GM20000 (cell line): Measurements from ENCODE around the gene SESTD1.

Experiments
- DNase-seq: peaks from one replicate; pipeline ENCODE4 v3.0.0; 2012; ENCODE audit warnings: low spot score
- CTCF ChIP-seq: IDR thresholded peaks from 2 replicates; pipeline ENCODE4 v1.5.1; 2012; ENCODE audit warnings: mild to moderate bottlenecking, control low read depth; ENCODE audit errors: extremely low read depth, missing control alignments

SESTD1 gene

GRCh38 chr2:179274749-179275148 is 10.1 kb upstream of the SESTD1 start:
- no peak for DNase-seq
- TF ChIP-seq CTCF, result no peak

- TF ChIP-seq CTCF, result no peak
- no peak for DNase-seq
These were observed 8.9 kb upstream of the SESTD1 start for GRCh38 chr2:179273461-179273962.

GRCh38 chr2:179272406-179273192 is 8.0 kb upstream of the SESTD1 start:
- DNase-seq, result no peak

GRCh38 chr2:179270689-179271088 is 6.1 kb upstream of the SESTD1 start:
- no peak for TF ChIP-seq CTCF
- no peak for DNase-seq

More at GRCh38 chr2:179272406-179273192, 8.0 kb upstream of the SESTD1 start:
- TF ChIP-seq CTCF, result no peak

- DNase-seq, result no peak
- TF ChIP-seq CTCF, result no peak
These were observed 3.8 kb upstream of the SESTD1 start for GRCh38 chr2:179268277-179268925.

- no peak for TF ChIP-seq CTCF
- DNase-seq, result no peak
These were observed 1.6 kb upstream of the SESTD1 start for GRCh38 chr2:179266271-179266670.

GRCh38 chr2:179265082-179265510 is 464 bp upstream of the SESTD1 start:
- DNase-seq, result no peak
- TF ChIP-seq CTCF, result no peak
